BE2C (cell line): Measurements from ENCODE around the gene PRRT1.

Experiments
- DNase-seq: peaks from one replicate; pipeline ENCODE4 v3.0.0-alpha.2; 2020
- H3K27me3 ChIP-seq: fragments of 250-450 bp; sonication (Bioruptor Pico); 2 replicates; pipeline ENCODE4 v1.5.1; 2020; ENCODE audit warnings: mild to moderate bottlenecking
- H3K36me3 ChIP-seq: fragments of 250-450 bp; sonication (Bioruptor Pico); 2 replicates; pipeline ENCODE4 v1.5.1; 2020; ENCODE audit warnings: mild to moderate bottlenecking
- H3K4me1 ChIP-seq: fragments of 250-450 bp; sonication (Bioruptor Pico); 2 replicates; pipeline ENCODE4 v1.5.1; 2020
- H3K4me3 ChIP-seq: 2 replicates; pipeline ENCODE4 v1.5.1; 2011; ENCODE audit warnings: low read depth, low read length
- H3K9me3 ChIP-seq: fragments of 250-450 bp; sonication (Bioruptor Pico); 2 replicates; pipeline ENCODE4 v1.5.1; 2020
- CTCF ChIP-seq: IDR thresholded peaks from 2 replicates; pipeline ENCODE4 v1.5.1; 2012; ENCODE audit warnings: mild to moderate bottlenecking, low read depth, low read length

Gene PRRT1

DNA sequence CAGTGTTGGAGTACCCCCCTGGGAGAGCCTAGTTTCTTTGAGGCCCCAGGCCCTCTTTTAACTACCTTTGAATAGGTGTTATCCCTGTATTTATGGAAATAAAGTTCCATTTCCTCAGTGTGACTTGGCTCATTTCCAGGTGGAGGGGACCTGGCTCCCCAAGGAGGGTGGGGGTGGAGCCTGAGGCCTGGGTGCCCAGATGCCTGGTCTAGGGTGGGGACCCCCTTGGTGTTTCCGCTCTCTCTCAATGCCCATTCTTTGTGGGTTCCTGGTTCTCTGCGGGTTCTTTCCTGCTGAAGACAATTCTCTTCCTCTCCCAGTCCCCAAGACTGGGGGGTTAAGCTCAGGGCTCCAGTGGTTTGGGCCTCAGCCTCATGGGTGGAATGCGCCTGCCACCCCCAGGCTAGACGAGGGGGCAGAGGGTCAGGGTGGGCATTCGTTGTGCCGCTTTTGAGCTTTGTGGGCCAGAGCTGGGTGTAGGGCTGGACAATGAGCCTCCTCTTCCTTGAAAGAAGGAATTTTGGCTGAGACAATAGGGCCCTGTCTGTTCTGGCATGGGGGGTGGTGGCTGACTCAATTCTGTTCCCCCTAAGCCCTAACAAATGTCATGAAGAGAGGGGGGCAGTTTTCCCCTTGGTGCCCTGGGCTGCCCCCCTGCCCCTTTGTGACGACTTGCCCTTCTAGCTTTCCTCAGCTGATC is 12.0 kb upstream of the PRRT1 start:
- H3K27me3 ChIP-seq: no peaks in the 10 kb centered on the region
- no peaks in the 10 kb centered on the region for H3K9me3 ChIP-seq
- TF ChIP-seq CTCF: no peak
- no peak overlapping the region for H3K4me3 ChIP-seq
- H3K4me1 ChIP-seq: no peaks in the 10 kb centered on the region
- DNase-seq: no peak
- peaks cover 27% of the 10 kb centered on the region for H3K36me3 ChIP-seq

DNA sequence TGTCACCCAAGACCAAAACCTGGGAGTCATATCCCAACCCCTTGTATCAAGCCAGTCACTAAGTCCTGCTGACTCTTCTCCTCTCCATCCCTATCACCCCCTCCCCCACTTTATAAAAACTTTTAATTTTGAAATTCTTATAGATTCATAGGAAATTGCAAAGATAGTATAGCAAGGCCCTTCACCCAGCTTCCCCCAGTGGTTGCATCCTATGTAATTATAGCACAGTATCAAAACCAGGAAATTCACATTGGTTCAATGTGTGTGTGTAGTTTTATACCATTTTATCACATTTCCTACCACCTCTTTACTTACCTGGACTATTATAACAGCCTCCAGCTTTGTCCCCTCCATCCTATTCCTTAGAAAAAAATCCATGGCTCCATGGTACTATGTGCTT is 6.3 kb upstream of the PRRT1 start:
- Histone ChIP-seq H3K9me3 (no peaks in the 10 kb centered on the region), H3K4me3 (no peak overlapping the region), H3K27me3 (no peaks in the 10 kb centered on the region), H3K4me1 (0 out of 2 replicates have a peak, but pooled peaks cover 3% of the 10 kb centered on the region), H3K36me3 (peaks cover 33% of the 10 kb centered on the region)
- no peak for DNase-seq
- no peak for TF ChIP-seq CTCF

DNA sequence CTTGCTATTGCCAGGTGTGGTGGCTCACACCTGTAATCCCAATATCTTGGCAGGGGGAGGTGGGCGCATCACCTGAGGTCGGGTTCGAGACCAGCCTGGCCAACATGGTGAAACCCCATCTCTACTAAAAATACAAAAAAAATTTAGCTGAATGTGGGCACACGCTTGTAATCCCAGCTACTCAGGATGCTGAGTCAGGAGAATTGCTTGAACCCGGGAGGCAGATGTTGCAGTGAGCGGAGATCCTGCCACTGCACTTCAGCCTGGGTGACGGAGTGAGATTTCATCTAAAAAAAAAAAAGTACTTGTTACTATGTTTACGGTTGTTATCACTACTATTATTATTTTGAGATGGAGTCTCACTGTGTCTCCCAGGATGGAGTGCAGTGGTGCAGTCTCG is 5.2 kb upstream of the PRRT1 start:
- Histone ChIP-seq H3K9me3 (no peaks in the 10 kb centered on the region), H3K27me3 (no peaks in the 10 kb centered on the region), H3K4me1 (peaks cover 7% of the 10 kb centered on the region), H3K4me3 (no peak overlapping the region), H3K36me3 (peaks cover 33% of the 10 kb centered on the region)
- no peak for DNase-seq
- TF ChIP-seq CTCF: no peak

- TF ChIP-seq CTCF: peak; percentile 68
- peak overlapping the region; percentile 96 for H3K4me3 ChIP-seq
- H3K4me1 ChIP-seq: peaks cover 7% of the 10 kb centered on the region
- H3K9me3 ChIP-seq: no peaks in the 10 kb centered on the region
- DNase-seq: peak; percentile 82
- H3K36me3 ChIP-seq: peaks cover 33% of the 10 kb centered on the region
- no peaks in the 10 kb centered on the region for H3K27me3 ChIP-seq
Measured at GRCh38 chr6:32154514-32155161, 2.9 kb upstream of the PRRT1 start.

- H3K4me1 ChIP-seq: peaks cover 7% of the 10 kb centered on the region
- H3K4me3 ChIP-seq: peak within 1 kb of the TSS; percentile 96
- peak; percentile 30; the same call in 1 of the 2 replicates for TF ChIP-seq CTCF
Measured at GRCh38 chr6:32153564-32154513, 2.1 kb upstream of the PRRT1 start, which contains the start of gene PPT2. PPT2 (plus strand) TSS chr6:32154141; CDS start chr6:32154595, 454 bp downstream.

More at GRCh38 chr6:32153564-32154513, 2.1 kb upstream of the PRRT1 start, which contains the start of gene PPT2:
- Histone ChIP-seq H3K27me3 (no peaks in the 10 kb centered on the region), H3K36me3 (peaks cover 31% of the 10 kb centered on the region), H3K9me3 (no peaks in the 10 kb centered on the region)
- DNase-seq: peak; percentile 95
